IPS DF 19.7 (cell line): ENCODE data around the gene ATPAF2.
"Not testable (repeated sequence)": the region's sequence is repeated elsewhere in the genome, so short reads cannot be mapped to it uniquely, and the experiment has no call there.

Experiments
- DNase-seq: peaks from one replicate; pipeline ENCODE4 v3.0.0-alpha.2; 2013; ENCODE audit warnings: low read depth, low spot score

ATPAF2 gene

GRCh38 chr17:18009609-18010420 lies 29.2 kb downstream of the ATPAF2 start:
- DNase-seq: no peak

DNA sequence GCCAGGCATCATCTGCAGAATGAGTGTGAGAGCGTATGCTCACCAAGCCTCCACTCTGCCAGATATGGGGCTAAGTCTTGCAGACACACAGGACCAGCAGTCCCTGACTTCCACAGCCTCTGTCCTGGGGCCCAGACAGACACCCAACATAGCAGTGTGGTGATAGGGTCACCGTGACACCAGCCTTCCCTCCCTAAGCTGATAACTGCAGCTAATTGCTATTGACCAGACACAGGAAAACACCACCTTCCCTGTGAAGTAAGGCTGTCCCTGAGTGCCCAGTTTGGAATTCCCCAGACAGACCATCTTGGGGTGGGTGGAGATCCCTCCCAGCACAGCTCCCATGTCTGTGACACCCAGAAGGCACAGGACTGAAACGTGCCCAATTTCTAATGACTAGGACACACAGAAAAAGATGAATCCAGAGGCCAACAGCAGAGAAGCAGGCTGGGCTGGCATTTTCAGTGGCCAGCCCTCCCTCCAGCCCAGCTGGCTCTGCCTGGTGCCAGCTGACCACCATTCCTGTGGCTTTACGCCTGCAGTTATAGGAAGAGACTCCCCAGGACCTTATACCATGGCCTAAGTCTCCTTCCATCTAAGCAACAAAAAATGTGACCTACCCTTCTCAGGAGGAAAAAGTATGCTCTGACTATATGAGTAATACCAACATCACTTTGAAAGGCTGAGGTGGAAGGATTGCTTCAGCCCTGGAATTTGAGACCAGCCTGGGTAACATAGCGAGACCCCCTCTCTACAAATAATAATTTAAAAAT lies 30.3 kb downstream of the ATPAF2 start:
- no peak for DNase-seq

- no peak for DNase-seq
Measured at GRCh38 chr17:18006495-18007239, 32.3 kb downstream of the ATPAF2 start.

- DNase-seq: no peak
Measured at GRCh38 chr17:18005496-18005895, 33.5 kb downstream of the ATPAF2 start.

- peak; percentile 30 for DNase-seq
Measured at GRCh38 chr17:18004884-18005305, 34.1 kb downstream of the ATPAF2 start.

GRCh38 chr17:18004345-18004744 lies 34.6 kb downstream of the ATPAF2 start:
- DNase-seq: no peak

GRCh38 chr17:18002171-18002570 lies 36.8 kb downstream of the ATPAF2 start:
- DNase-seq: no peak

DNA sequence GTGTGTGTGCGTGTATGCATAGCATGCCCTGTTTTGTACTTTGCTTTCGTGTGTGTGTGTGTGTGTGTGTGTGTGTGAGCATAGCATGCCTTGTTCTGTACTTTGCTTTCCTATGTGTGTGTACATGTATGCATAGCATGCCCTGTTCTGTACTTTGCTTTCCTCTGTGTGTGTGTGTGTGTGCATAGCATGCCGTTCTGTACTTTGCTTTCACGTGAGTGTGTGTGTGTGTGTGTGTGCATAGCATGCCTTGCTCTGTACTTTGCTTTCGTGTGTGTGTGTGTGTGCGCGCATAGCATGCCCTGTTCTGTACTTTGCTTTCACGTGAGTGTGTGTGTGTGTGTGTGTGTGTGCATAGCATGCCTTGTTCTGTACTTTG lies 38.9 kb downstream of the ATPAF2 start:
- no peak for DNase-seq

DNA sequence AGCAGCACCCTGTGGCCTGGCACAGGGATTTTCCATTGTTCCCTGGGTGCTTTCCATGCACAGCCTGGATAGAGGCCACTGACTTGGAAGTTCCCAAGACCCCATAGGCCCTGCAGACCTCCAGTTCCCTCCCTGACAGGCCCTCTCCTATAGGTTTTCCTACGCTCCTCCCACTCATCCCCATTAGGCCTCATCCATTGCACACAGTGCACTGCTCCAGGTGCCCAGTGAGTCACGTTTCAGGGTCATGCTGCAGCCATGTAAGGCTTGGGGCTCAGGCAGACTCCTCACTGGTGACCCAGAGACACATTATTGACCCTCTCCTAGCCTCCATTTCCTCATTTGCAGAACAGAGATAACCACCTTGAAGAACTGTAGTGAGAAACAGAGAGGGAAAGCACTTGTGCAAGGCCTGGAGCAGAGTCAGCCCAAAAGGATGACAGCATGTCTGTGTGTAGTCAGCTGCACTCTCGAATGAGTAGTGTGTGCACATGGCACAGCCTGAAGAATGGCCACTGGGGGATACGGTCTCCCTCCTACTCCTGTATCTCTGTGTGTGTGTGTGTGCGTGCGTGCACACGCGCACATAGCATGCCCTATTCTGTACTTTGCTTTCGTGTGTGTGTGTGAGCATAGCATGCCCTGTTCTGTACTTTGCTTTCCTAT lies 39.5 kb downstream of the ATPAF2 start:
- DNase-seq: no peak

GRCh38 chr17:17998934-17999333 lies 40.0 kb downstream of the ATPAF2 start:
- DNase-seq: no peak

- DNase-seq: not testable (repeated sequence)
Measured at GRCh38 chr17:17995887-17996286, 43.1 kb downstream of the ATPAF2 start.

- peak; percentile 45 for DNase-seq
Measured at GRCh38 chr17:17994271-17995069, 44.5 kb downstream of the ATPAF2 start.

- DNase-seq: no peak
Measured at GRCh38 chr17:17993852-17994251, 45.1 kb downstream of the ATPAF2 start.

- no peak for DNase-seq
Measured at GRCh38 chr17:17993366-17993765, 45.6 kb downstream of the ATPAF2 start.

GRCh38 chr17:17990282-17990681 lies 48.7 kb downstream of the ATPAF2 start:
- no peak for DNase-seq

DNA sequence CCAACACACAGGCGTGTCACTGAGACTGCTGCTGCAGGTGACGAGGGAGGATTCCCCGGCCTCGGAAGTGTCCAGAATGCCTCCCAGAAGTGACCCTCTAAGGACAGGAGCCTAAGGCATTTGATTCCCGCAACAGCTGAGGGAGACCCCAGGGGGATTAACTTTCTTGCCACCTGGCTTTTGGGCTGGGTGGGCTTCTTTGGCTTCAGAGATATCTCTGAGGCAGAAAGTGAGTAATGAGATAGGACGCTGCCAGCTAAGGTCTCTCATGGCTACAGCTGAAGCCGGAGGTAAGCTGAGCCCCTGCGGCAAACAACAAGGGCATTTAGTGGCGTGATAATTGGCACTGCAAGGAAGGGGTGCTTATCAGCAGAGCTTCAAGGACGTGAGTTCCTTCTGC lies 49.4 kb downstream of the ATPAF2 start:
- DNase-seq: no peak

GRCh38 chr17:17989081-17989480 lies 49.9 kb downstream of the ATPAF2 start:
- DNase-seq: no peak

DNA sequence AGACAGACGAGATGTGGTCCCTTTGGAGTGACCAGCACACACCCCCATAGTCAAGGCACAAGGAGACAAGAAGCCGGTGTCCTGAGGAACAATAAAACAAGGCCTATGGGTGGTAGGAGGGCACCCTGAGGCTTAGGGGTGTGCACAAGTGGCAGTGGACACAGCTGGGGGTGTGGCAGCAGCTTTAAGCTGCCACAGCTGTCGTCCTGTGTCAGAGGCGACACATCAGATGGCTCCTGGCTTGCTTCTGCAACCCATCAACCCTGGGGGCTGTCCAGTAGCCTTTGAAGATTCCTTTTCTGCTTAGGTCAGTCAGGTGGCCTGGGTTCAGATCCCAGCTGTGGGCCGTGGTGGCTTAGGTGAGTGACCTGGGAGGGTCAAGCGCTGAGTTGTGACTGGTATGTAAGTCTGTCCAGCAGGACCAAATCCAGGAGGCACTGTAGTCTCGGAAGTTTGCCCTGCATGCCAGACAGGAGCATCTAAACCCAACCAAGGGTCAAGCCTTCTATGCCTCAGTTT lies 50.5 kb downstream of the ATPAF2 start:
- no peak for DNase-seq

DNA sequence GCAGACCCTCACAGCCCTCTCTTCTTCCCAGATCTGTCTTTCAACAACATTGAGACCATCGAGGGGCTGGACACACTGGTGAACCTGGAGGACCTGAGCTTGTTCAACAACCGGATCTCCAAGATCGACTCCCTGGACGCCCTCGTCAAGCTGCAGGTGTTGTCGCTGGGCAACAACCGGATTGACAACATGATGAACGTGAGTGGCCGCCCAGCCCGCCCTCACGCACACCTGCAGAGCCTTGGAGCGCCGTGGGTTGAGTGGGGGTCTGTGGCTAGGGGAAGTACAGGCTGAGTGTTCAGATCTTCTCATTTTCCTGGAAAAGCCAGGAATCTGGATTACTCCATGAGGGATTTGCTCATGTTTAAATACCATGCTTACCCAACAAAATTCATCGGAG lies 51.1 kb downstream of the ATPAF2 start:
- DNase-seq: no peak

- DNase-seq: no peak
Measured at GRCh38 chr17:17987187-17987896, 51.6 kb downstream of the ATPAF2 start.
